GM12878 (cell line): Measurements from ENCODE around the gene STX10. TPM values are rescaled to one million over a fixed set of nuclear protein-coding genes. Genes with fewer than 3 reads are reported as not detected.

Experiments used
- ATAC-seq: fragments of 200-7000 bp; cut with Tn5 transposase; 3 replicates; pipeline ENCODE4 v1.9.1; 2020; ENCODE audit warnings: mild to moderate bottlenecking, moderate library complexity
- BruUV-seq: library from RNA; stranded (reverse); fragments of 400-500 nt; replicated peaks from 2 replicates; lab custom pipeline; 2021; lab: Mats Ljungman, UMichigan
- CTCF ChIA-PET: fragments of 300-600 bp; sonication (Branson Sonifier 250); formaldehyde crosslinking; extraction: SDS; loops from one replicate; lab custom pipeline; 2021; ENCODE audit warnings: inconsistent platforms; lab: Yijun Ruan, JAX
- POLR2A ChIA-PET: fragments of 350-600 bp; formaldehyde crosslinking; extraction: SDS; loops from one replicate; lab custom pipeline; 2021; ENCODE audit warnings: inconsistent platforms; lab: Charles Lee
- RAD21 ChIA-PET: fragments of 300-600 bp; sonication (Branson Sonifier 250); formaldehyde crosslinking; loops from one replicate; lab custom pipeline; 2023; ENCODE audit warnings: antibody characterized with exemption; ENCODE audit not compliant: unreplicated experiment; lab: Charles Lee
- SMC1A ChIA-PET: fragments of 300-600 bp; sonication (Branson Sonifier 250); formaldehyde crosslinking; loops from one replicate; lab custom pipeline; 2023; ENCODE audit not compliant: unreplicated experiment, uncharacterized antibody; lab: Charles Lee
- DNase-seq: peaks from one replicate; pipeline ENCODE4 v3.0.0-alpha.2; 2011; ENCODE audit warnings: low read depth, low spot score
- FAIRE-seq: peaks from 3 replicates; lab custom pipeline; 2011; peaks lifted over from hg19 to GRCh38; lab: Jason Lieb, UNC
- H2AFZ ChIP-seq: 2 replicates; pipeline ENCODE4 v1.6.0; 2011; ENCODE audit warnings: low read depth, low read length, control low read depth; ENCODE audit not compliant: control insufficient read depth
- H3K27ac ChIP-seq: 2 replicates; pipeline ENCODE4 v1.5.1; 2011; ENCODE audit warnings: control low read depth; ENCODE audit not compliant: control insufficient read depth, insufficient read depth
- H3K27me3 ChIP-seq, 2 experiments: replicated peaks in 1 of 2; 2 replicates each; pipeline versions ENCODE4 v1.6.0 to v1.6.1; 2011; ENCODE audit warnings: low read length in 1 of 2; ENCODE audit not compliant: control insufficient read depth in 2 of 2, insufficient read depth in 2 of 2
- H3K36me3 ChIP-seq, 2 experiments: 2 replicates each; pipeline ENCODE4 v1.5.1; 2011; ENCODE audit warnings: low read length in 1 of 2; ENCODE audit not compliant: control insufficient read depth in 2 of 2, insufficient read depth in 2 of 2
- H3K4me1 ChIP-seq: 2 replicates; pipeline ENCODE4 v1.6.1; 2011; ENCODE audit warnings: mild to moderate bottlenecking, low read length, moderate library complexity, mixed read lengths; ENCODE audit not compliant: control insufficient read depth, insufficient read depth
- H3K4me2 ChIP-seq: 2 replicates; pipeline ENCODE4 v1.6.0; 2011; ENCODE audit warnings: control low read depth; ENCODE audit not compliant: control insufficient read depth, insufficient read depth
- H3K4me3 ChIP-seq: fragments of 200-600 bp; sonication (generic); 2 replicates; pipeline ENCODE4 v1.5.1; 2016
- H3K79me2 ChIP-seq: 2 replicates; pipeline ENCODE4 v1.6.0; 2011; ENCODE audit warnings: low read length; ENCODE audit not compliant: control insufficient read depth, insufficient read depth
- H3K9ac ChIP-seq: 2 replicates; pipeline ENCODE4 v1.8.0; 2011; ENCODE audit warnings: low read length, control low read depth, mixed read lengths; ENCODE audit not compliant: control insufficient read depth, insufficient read depth
- H3K9me3 ChIP-seq: replicated peaks from 3 replicates; pipeline ENCODE4 v1.5.1; 2011; ENCODE audit warnings: mild to moderate bottlenecking, low read length; ENCODE audit not compliant: control insufficient read depth, insufficient read depth
- H4K20me1 ChIP-seq: 2 replicates; pipeline ENCODE4 v1.6.0; 2011; ENCODE audit not compliant: control insufficient read depth, insufficient read depth
- BMI1 ChIP-seq: fragments of 450-650 bp; IDR thresholded peaks from 2 replicates; pipeline ENCODE4 v1.6.1; 2016; ENCODE audit warnings: mild to moderate bottlenecking, moderate library complexity, borderline replicate concordance
- EZH2 ChIP-seq: IDR thresholded peaks from 2 replicates; pipeline ENCODE4 v1.6.1; 2012; ENCODE audit warnings: low read depth, mild to moderate bottlenecking, control low read depth, inconsistent platforms, low read length, borderline replicate concordance; ENCODE audit not compliant: control insufficient read depth
- GABPA ChIP-seq: IDR thresholded peaks from 2 replicates; pipeline ENCODE4 v1.6.1; 2014; ENCODE audit warnings: antibody characterized with exemption, low read depth, mild to moderate bottlenecking, inconsistent platforms
- WGBS: methylation state at CpG from one replicate; pipeline ENCODE4 v1.1.6; 2016; ENCODE audit warnings: low lambda C conversion rate; ENCODE audit not compliant: insufficient replicate concordance, insufficient coverage; ENCODE audit errors: missing lambda C conversion rate; 5-methylcytosine and 5-hydroxymethylcytosine counted together
- in situ Hi-C: fragments of 300-500 bp; cut with MboI; formaldehyde crosslinking; loops from 9 replicates; pipeline ENCODE4 v1.14.3; 2018; ENCODE audit warnings: mixed read lengths
- intact Hi-C: fragments of 100-400 bp; cut with micrococcal nuclease; formaldehyde crosslinking; loops from one replicate; pipeline ENCODE4 v1.14.2; 2022; ENCODE audit not compliant: unreplicated experiment
- polyA plus RNA-seq, 11 experiments: library from polyadenylated mRNA; depleted of rRNA in 4 of 11; unstranded in 6 of 11; stranded (reverse) in 5 of 11; fragments of >200 nt; fragmentation: Nextera tagmentation in 4 of 11; fragmentation: Illumina TruSeq in 1 of 11; extraction: Ambion mirVana in 4 of 11; extraction: Trizol in 1 of 11; gene quantifications; 1 replicate in 1 of 11; 2 replicates in 10 of 11; pipeline versions ENCODE4 v1.2.1 to v1.2.3, GENCODE V29; 2011 to 2016; ENCODE audit warnings: inconsistent platforms in 2 of 11, missing spikeins in 2 of 11, low read depth in 1 of 11
- total RNA-seq, 4 experiments: library from RNA; depleted of rRNA in 3 of 4; stranded (reverse); fragments of >200 nt in 3 of 4; fragmentation: Illumina TruSeq in 1 of 4; extraction: Trizol in 1 of 4; gene quantifications; 2 replicates each; pipeline versions ENCODE4 v1.2.1 to v1.2.3, GENCODE V29; 2013 to 2021
- TF ChIP-seq, protein P1 (sequence below): fragments of 450-650 bp; IDR thresholded peaks from 2 replicates; pipeline ENCODE4 v1.6.1; 2016; ENCODE audit warnings: mild to moderate bottlenecking

Gene STX10
- total and polyA plus RNA-seq, 10 of the 15 experiments (the other 5 are each of a cell fraction or from before 2014, with no cell fraction given), result 0.56 to 76.1 (median 47.6) TPM

DNA sequence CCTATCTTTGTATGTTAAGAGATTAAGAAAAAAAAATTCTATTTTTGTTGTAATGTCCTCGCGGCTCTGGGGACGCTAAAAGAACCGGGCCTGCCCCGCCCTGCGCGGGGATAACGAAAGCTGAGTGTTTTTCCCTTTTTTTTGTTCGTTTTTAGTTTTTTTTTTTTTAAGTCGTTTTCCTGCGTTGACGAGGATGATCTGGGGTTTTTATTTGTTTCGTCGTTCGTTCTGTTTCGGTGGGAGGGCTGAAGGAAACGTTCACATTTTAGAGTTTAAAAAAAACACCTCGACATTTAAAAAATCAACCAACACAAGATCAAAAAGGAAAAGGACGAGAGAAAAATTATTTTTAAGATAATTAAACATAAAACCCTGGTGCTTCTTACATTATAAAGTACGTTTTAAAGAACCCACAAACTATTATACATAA lies 53.1 kb downstream of the STX10 start:
- H3K4me2 ChIP-seq, result no peak overlapping the region
- ChIA-PET SMC1A (interaction anchor here (4.3 kb wide), 1 partner anchor 119 kb away, joined by 48 read pairs; no protein-coding TSS in a partner anchor), POLR2A (no interaction called here), RAD21 (interaction anchor here (4.5 kb wide), 1 partner anchor 119 kb away, joined by 81 read pairs; no protein-coding TSS in a partner anchor), CTCF (interaction anchor here (4.2 to 8.0 kb wide), 3 partner anchors 35 to 132 kb away, joined by 39 to 145 read pairs (median 63); no protein-coding TSS in a partner anchor)
- H3K27me3 ChIP-seq, result peaks cover 2 to 7% of the 10 kb centered on the region in 2 experiments
- no peak overlapping the region for H2AFZ ChIP-seq
- no peak overlapping the region for H3K27ac ChIP-seq
- H3K79me2 ChIP-seq, result no peaks in the 10 kb centered on the region
- in situ Hi-C loops (loop anchor here (10.0 kb wide), 1 partner anchor 212 kb away; the partner anchor contains the start of genes DNASE2 and KLF1), intact Hi-C loops (loop anchor here (10.0 kb wide), 1 partner anchor 62 kb away; no protein-coding TSS in a partner anchor)
- no peaks in the 10 kb centered on the region for H4K20me1 ChIP-seq
- FAIRE-seq, result no peak
- no peaks in the 10 kb centered on the region; the same call in 2 of the 3 replicates for H3K9me3 ChIP-seq
- WGBS, result 2% methylated on average over 19 of the region's 20 CpGs
- peaks cover 36% of the 10 kb centered on the region for H3K4me1 ChIP-seq
- ATAC-seq, result no peak
- BruUV-seq, result no TSS peak
- no peak overlapping the region for H3K9ac ChIP-seq
- TF ChIP-seq GABPA, result no peak
- TF ChIP-seq BMI1, result peak; percentile 96
- TF ChIP-seq, protein P1, sequence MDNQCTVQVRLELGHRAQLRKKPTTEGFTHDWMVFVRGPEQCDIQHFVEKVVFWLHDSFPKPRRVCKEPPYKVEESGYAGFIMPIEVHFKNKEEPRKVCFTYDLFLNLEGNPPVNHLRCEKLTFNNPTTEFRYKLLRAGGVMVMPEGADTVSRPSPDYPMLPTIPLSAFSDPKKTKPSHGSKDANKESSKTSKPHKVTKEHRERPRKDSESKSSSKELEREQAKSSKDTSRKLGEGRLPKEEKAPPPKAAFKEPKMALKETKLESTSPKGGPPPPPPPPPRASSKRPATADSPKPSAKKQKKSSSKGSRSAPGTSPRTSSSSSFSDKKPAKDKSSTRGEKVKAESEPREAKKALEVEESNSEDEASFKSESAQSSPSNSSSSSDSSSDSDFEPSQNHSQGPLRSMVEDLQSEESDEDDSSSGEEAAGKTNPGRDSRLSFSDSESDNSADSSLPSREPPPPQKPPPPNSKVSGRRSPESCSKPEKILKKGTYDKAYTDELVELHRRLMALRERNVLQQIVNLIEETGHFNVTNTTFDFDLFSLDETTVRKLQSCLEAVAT, result 0 out of 2 replicates have a peak, but pooled peaks have one; percentile 34
- peak; percentile 71; the same call in 1 of the 2 replicates for TF ChIP-seq EZH2
- no peak for DNase-seq
- H3K4me3 ChIP-seq, result no peak overlapping the region
- H3K36me3 ChIP-seq, result no peaks in the 10 kb centered on the region
